Esophagus mucosa (tissue), 1 donor: ENCODE data around the gene RRAS. TPM values are rescaled to one million over a fixed set of nuclear protein-coding genes. Genes with fewer than 3 reads are reported as not detected.
"Not testable (repeated sequence)": the region's sequence is repeated elsewhere in the genome, so short reads cannot be mapped to it uniquely, and the experiment has no call there.

Experiments
- ATAC-seq: fragments of 200-7000 bp; cut with Tn5 transposase; one replicate; pipeline ENCODE4 v1.9.1; 2020
- total RNA-seq: library from RNA; stranded (reverse); gene quantifications from one replicate; pipeline ENCODE4 v1.2.4, GENCODE V29; 2023
- donor health status: DM: yes; HTN: yes; CAD: no.

Gene RRAS
- total RNA-seq, 1 donor from 2014 or later = 16.4 TPM

- ATAC-seq = no peak
These were observed 12.9 kb upstream of the RRAS start for GRCh38 chr19:49652551-49653465.

DNA sequence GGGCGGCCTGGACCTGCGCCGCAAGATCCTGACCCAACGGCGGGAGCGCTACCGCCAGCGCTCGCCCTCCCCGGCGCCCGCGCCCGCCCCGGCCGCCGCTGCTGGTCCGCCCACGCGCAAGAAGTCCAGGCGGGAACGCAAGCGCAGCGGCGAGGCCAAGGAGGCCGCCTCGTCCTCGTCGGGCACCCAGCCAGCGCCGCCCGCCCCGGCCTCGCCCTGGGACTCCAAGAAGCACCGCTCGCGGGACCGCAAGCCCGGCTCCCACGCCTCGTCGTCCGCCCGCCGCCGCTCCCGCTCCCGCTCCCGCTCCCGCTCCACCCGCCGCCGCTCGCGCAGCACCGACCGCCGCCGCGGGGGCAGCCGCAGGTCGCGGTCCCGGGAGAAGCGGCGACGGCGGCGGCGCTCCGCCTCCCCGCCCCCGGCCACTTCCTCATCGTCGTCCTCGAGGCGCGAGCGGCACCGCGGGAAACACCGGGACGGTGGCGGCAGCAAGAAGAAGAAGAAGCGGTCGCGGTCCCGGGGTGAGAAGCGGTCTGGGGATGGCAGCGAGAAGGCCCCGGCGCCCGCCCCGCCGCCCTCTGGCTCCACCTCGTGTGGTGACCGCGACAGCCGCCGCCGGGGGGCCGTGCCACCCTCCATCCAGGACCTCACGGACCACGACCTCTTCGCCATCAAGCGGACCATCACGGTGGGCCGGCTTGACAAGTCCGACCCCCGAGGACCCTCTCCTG is 12.0 kb upstream of the RRAS start:
- no peak for ATAC-seq

- no peak for ATAC-seq
These were observed 11.3 kb upstream of the RRAS start for GRCh38 chr19:49651029-49651819.

- no peak for ATAC-seq
These were observed 6.6 kb upstream of the RRAS start for GRCh38 chr19:49646586-49646985.

DNA sequence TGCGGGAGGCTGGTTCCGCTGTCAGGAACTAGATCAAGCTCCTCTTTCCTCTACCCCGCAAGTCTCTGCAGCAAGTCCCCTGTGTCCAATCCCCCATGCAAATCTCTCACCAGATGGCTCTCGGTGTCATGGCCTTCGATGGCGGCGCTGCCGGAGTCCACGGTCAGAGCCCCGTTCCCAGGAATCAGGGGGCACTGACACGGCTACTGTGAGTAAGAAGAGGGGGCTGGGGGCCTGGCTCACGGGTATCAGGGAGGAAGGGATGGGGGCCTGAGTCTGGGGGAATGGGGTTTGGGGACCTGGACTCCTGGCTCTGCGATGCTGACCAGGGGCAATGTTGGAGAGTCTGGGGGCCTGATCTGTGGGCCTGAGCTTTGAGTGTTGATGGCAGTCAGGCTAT is 6.1 kb upstream of the RRAS start:
- ATAC-seq = no peak

DNA sequence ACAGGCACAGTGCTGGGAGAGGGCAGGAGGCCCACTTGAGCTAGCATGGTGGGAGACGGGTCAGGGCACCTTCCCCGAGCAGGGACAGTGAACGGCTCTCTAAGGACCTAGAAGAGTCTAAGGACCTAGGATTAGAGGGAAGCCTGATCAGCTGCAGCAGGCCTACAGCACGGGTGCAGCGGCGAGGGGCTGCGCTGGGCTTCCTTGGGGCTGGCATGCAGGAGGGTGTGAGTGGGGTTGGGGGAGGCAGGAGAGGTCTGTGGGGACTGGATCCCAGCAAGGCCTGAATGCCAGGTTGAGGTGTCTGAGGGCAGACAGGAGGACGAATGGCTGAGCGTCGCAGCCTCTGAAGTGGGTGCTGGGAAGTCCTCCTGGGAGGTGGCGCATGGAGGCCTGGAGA is 5.6 kb upstream of the RRAS start:
- ATAC-seq = no peak

DNA sequence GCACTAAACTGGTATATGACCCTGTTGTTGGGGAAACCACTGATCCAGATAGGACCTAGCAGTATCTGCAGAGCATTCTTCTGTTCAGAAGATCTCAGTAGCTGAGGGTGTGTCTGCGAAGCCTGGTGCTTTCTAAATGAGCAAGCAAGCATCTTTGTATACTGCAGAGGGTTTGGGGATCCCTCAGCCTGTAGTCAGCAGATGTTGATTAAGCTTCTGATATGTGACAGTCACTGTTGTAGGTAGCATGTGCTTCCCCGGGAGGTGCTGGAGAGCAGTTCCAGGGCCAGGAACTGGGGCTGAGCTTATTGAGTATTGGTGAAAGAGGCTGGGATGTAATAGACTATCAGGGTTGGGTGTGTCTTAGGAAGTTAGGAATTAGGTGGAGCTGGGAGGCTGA is 3.5 kb upstream of the RRAS start:
- ATAC-seq = no peak

DNA sequence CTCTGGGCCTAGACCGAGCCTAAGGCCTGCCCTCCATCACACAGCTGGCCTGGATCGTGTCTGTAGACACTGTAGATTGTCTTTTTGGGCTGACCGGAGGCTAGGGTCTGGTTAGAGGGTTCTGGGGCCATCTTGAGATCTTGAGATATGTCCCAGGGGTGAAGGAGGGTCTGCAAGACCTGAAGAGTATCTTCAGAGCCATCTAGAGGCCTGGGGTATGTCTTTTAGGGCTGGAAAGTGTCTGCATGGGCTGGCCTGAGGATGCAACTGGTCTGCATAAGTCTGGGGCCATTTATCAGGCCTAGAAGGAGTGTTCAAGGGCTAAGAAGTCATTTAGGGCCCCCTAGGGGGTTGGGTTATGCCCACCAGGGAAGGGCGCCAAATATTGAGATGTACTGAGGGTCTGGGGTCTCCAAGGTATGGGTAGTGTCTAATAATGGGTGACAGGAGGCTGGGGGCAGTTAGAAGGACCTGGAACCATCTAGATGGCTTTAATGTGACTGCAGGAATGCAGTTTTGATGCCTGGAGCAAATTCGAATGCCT is 2.6 kb upstream of the RRAS start:
- no peak for ATAC-seq

DNA sequence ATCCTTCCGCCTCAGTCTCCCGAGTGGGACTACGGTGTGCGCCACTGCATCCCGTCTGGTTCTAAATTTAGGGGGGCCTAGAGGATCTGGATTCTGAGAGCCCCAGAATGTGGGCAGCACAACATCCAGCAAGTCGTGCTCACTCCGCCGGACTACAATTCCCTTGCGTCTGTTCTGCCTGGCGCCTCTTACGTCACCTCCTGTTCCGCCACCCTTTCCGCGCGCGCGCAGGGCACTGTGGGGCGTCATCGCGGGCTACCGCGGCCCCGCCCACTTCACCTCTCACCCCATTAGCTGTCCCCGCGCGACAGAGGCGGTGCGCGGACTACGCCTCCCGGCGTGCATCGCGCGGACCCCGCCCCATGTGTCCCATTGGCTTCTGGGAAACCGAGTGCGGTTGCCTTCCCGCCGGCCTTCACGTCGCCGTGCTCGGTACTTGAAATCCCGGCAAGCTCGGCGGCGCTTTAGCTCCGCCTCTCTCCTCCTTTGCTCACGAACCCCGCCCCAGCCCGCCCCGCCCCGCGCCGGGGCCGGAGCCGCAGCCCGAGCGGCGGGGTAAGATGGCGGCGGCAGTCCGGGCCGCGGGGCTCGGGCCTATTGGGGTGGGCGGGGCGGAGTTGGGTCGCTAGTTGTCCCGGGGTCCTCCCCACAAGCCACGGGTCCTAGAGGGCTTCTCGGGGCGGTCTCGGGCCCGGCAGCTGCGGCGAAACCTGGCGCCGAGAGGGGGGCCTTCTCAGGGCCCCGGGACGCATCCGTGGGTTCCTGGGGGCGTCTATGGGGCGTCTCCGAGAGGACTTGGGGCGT is 1.9 kb upstream of the RRAS start, which contains the start of gene SCAF1:
TSS of gene SCAF1 (plus strand) at position 522 of the 804 bp plus-strand sequence. CDS start 2,818 bp downstream, outside the sequence.
- ATAC-seq = peak; percentile 84

- ATAC-seq = no peak
These were observed 386 bp downstream of the RRAS start for GRCh38 chr19:49639401-49640112.

DNA sequence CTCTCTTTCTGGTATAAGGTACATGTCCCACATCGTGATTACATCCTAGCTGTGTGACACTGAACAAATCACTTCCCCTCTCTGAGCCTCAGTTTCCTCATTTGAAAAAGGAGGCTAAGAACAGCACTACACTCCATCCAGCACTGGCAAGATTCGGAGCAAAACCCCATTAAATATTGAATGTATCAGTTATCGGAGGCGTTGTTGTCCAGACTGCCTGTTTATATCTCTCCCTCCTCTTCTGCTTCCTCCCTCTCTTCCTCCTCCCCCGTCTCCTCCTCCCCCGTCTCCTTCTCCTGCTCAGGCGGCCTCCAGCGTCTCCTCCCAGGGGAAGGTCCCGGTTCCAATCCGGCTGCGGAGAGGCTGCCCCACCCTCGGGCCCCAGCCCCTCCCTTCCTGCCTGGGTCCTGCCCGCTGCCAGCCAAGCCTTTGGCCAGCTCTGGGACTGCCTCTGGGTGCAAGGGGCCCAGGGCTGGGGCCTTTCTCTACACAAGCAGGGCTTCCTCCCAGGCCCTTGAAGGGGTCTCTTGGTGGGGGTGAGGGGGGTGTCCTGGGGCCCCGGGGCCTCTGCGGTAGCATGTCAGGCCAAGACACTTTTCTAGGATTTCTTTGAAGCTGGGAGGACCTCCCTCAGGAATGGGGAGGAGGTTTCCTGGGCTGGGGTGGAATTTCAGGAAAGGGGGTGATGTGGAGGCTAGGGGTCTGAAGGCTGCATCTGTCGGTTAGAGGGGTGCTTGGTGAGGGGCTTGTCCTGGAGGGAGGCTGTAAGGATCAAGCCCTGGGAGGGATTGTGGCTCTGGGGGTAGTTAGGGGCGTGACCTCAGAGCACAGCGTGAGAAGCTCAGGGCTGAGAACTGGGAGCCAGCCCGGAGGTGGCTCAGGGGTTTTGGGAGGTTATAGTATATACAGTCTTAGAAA is 1.9 kb downstream of the RRAS start:
- peak; percentile 3 for ATAC-seq

DNA sequence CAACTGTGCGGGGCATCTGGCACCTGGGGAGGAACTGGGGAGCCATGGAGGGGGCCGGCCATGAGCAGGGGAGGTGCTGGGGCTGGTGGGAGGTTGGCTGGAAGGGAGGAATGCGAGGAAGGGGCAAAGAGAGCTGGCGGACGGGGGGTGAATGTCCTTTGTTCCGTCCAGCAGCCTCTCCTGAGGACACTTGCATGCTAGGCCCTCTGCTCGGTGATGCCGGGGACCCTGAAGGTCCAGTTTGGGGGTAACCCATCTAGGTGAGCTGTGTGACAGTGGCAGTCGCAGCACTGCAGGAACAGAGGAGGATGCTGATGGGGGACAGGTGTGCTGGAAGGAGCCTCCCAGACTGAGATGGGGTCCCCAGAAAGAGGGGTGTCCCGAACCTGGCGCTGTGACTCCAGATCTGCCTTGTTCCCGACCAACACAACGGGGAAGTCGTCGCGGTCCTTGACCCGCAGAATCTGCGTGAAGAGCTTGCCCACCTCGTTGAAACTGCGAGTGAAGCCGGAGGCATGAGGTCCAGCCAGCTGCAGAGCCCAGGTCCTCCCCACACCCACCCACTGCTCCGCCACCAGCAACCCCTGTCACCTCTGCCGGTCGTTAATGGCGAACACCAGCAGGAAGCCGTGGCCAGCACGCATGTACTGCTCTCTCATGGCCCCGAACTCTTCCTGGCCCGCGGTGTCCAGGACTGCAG is 3.6 kb downstream of the RRAS start:
- ATAC-seq = no peak

- ATAC-seq = no peak
These were observed 4.3 kb downstream of the RRAS start for GRCh38 chr19:49635530-49636232.

DNA sequence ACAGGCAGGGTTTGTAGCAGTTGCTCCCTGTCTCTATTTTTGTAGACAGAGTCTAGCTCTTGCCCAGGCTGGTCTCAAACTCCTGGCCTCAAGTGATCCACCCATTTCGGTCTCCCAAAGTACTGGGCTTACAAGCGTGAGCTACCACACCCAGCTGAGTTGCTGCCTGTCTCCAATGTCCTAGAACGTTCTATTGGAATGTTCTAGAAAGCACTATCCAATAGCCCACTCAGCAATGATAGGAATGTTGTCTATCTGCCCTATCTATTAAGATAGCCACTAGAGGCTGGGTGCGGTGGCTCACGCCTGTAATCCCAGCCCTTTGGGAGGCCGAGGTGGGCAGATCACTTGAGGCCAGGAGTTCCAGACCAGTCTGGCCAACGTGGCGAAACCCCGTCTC is 6.7 kb downstream of the RRAS start:
- ATAC-seq = not testable (repeated sequence)

DNA sequence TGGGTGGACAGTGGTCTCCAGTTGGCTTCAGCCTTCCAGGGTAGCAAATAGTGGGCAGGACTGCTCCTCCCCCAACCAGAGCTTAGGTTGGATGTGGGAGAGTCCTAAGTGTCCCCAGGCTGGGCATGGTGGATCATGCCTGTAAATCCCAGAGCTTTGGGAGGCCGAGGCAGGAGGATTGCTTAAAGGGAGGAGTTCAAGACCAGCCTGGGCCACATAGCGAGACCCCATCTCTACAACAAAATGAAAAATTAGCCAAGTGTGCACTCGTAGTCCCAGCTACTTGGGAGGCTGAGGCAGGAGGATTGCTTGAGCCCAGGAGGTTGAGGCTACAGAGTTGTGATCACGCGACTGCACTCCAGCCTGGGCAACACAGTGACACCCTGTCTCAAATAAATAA is 7.4 kb downstream of the RRAS start:
- no peak for ATAC-seq

DNA sequence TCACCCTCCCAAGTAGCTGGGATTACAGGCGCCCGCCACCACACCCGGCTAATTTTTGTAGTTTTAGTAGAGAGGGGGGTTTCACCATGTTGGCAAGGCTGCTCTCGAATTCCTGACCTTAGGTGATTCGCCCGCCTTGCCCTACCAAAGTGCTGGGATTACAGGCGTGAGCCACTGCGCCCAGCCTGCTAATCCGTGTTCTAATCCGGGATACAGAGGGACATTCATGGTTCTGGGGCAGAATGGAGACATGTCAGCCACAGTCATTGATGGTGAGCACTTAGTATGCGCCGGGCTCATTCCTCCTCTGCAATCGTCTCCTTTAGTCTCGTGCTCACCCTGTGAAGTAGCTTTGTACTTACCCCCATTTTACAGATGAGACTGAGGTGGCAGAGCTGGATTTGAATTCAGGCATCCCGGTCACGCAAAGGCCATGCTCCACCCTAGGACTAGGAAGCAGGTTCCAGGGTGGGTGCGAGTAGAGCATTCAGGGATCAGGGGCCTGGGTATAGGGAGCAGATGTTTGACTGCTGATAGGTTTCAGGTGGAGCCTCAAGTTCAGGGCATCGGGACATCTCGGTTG is 8.2 kb downstream of the RRAS start:
- no peak for ATAC-seq

- ATAC-seq = peak; percentile 16
These were observed 8.8 kb downstream of the RRAS start for GRCh38 chr19:49631014-49631588.

DNA sequence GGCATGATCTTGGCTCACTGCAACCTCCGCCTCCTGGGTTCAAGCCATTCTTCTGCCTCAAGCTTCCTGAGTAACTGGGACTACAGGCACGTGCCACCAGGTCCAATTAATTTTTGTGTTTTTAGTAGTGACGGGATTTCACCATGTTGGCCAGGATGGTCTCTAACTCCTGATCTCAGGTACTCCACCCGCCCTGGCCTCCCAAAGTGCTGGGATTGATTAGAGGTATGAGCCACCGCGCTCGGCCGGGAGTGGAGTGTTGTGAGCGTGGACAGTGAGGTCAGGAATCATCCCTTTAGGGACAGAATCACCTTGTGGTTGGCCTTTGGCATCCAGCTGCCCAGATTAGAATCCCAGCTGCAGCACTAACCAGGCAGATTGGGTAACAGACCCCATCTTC is 10.3 kb downstream of the RRAS start:
- ATAC-seq = no peak
